Central memory CD8-positive, alpha-beta T cell (primary cell): ENCODE measurements around the gene FGGY.

ENCODE experiments used
- ATAC-seq: fragments of 150-1000 bp; cut with Tn5 transposase; replicated peaks from 2 replicates; pipeline ENCODE4 v1.10.0; 2022; ENCODE audit warnings: mild to moderate bottlenecking, moderate FRiP score, moderate number of reproducible peaks; ENCODE audit not compliant: poor library complexity, severe bottlenecking; ENCODE audit errors: extremely low read depth
- DNase-seq, 2 donors: peaks; one replicate each; pipeline ENCODE4 v3.0.0; 2021; ENCODE audit warnings: low spot score in 2 of 2
- H3K27ac Mint-ChIP-seq: one replicate; pipeline ENCODE4 v1.8.0; 2022; ENCODE audit warnings: low read depth, mild to moderate bottlenecking, moderate library complexity, mixed read lengths
- H3K27me3 Mint-ChIP-seq: one replicate; pipeline ENCODE4 v1.8.0; 2022; ENCODE audit warnings: mixed read lengths
- H3K36me3 Mint-ChIP-seq: one replicate; pipeline ENCODE4 v1.8.0; 2022; ENCODE audit warnings: mild to moderate bottlenecking, moderate library complexity, mixed read lengths; ENCODE audit not compliant: insufficient read depth
- H3K4me1 Mint-ChIP-seq: one replicate; pipeline ENCODE4 v1.8.0; 2022; ENCODE audit warnings: mixed read lengths
- H3K4me3 Mint-ChIP-seq: one replicate; pipeline ENCODE4 v1.8.0; 2022; ENCODE audit warnings: mild to moderate bottlenecking, moderate library complexity, mixed read lengths
- H3K9me3 Mint-ChIP-seq: one replicate; pipeline ENCODE4 v1.8.0; 2022; ENCODE audit warnings: mixed read lengths

The FGGY gene

GRCh38 chr1:59766227-59766855, 469.4 kb downstream of the FGGY start:
- Mint-ChIP-seq H3K27me3 (no peaks in the 10 kb centered on the region), H3K4me3 (no peak overlapping the region), H3K36me3 (no peaks in the 10 kb centered on the region), H3K27ac (no peak overlapping the region), H3K4me1 (no peaks in the 10 kb centered on the region), H3K9me3 (no peaks in the 10 kb centered on the region)
- DNase-seq (no peak), ATAC-seq (no peak)

DNA sequence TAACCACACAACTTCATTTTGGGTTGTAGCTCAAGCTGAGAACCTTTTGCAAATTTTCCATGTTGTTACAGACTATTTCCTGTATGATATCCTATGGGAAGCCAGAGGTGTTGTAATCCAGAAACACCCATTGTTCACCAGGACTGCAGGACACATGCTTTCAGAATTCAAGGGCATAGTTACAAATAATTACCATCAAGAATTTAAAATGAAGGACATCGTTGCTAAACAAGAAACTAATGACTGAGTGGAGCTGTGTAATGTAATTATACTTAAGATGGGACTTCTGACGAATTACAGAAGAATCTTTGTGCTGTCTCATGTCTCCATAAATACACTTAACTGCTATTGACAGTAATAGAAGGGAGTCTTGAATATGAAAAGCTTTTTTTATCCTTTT, 470.2 kb downstream of the FGGY start:
- no peaks in the 10 kb centered on the region for H3K9me3 Mint-ChIP-seq

DNA sequence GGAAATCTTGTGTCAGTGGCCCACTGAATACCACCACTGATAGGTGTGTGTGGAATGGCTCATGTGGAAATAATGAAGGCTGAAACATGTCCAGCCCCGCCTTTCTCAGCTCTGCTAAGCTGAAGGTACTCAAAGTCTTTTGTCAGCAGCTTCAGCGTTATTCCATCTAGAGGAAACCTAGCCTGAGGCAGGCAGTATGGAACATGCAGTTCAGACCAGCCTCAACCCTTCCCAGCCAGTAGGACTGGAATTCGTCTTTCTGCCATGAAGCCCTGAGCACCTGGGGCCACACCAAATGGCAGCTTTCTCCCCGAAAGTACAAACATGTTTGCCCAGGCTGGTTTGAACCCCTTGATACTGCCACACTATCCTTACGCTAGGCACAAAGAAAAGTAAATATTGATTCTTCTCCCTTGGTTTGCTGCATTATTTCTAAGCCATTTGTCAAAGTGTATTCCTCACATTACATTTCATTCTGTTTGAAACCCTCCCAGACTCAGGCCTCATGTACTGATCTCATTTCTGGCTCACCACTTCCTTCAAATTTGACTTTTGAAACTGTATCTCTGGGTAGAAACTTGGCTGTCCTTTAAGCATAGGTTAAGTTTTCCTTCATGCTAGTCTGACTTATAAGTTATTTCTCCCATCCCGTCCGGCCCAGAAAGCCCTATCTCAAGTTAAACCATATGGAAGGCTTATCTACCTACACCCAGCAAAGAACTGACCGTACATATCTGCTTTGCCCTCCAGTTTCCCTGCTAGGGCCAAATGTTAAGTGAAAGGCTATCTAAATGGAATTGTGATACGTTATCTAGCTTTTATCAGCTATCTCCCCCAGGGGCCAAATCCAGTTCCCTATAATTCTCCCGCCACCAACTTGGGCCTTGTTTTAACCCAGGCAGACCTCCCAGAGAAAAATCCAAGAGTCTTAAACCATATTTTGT, 472.2 kb downstream of the FGGY start:
- Mint-ChIP-seq H3K27ac (no peak overlapping the region), H3K4me1 (no peaks in the 10 kb centered on the region), H3K9me3 (no peaks in the 10 kb centered on the region), H3K4me3 (no peak overlapping the region), H3K27me3 (no peaks in the 10 kb centered on the region), H3K36me3 (no peaks in the 10 kb centered on the region)
- ATAC-seq (no peak), DNase-seq (no peak)

More for the DNA sequence above, 470.2 kb downstream of the FGGY start:
- Mint-ChIP-seq H3K27me3 (no peaks in the 10 kb centered on the region), H3K36me3 (no peaks in the 10 kb centered on the region), H3K4me1 (no peaks in the 10 kb centered on the region), H3K4me3 (no peak overlapping the region), H3K27ac (no peak overlapping the region)
- ATAC-seq (no peak), DNase-seq (no peak)

DNA sequence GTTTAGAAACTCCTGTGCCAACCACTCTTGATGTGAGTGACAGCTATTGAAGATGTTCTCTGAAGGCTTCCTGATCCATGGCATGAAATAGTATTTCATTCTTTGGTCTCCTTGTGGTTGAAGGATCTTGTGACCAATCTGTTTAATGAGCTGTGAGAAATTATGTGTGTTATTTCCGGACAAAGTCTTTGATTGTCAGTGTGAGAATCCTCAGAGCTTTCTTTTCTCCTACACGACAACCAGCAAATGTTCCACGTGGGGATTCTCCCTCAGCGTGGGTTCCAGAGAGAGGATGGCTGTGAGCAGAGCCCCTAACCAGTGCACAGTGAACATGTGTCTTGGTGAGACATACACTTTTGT, 472.8 kb downstream of the FGGY start:
- Mint-ChIP-seq H3K27ac (no peak overlapping the region), H3K9me3 (no peaks in the 10 kb centered on the region), H3K36me3 (no peaks in the 10 kb centered on the region), H3K4me1 (no peaks in the 10 kb centered on the region), H3K27me3 (no peaks in the 10 kb centered on the region), H3K4me3 (no peak overlapping the region)
- ATAC-seq = no peak
- DNase-seq = no peak

DNA sequence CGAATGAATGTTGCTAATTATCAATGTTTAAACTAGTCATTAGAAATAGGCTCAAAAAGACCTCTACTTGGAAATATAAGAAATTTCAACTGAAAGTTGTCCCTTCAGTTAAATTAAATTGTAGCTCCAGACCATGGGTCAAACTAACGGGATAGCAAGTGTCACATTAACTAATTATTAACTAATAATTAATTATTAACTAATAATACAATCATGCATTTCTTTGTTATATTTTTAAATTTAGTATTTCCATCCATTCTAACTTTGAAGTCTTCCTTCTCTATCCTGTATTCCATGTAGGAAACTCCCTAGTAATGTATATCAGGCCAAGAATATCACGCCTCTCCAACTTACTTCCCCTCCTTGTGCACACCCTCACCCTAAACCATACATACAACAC, 474.5 kb downstream of the FGGY start:
- Mint-ChIP-seq H3K27ac (no peak overlapping the region), H3K9me3 (no peaks in the 10 kb centered on the region), H3K4me3 (no peak overlapping the region), H3K27me3 (no peaks in the 10 kb centered on the region), H3K4me1 (no peaks in the 10 kb centered on the region), H3K36me3 (no peaks in the 10 kb centered on the region)
- no peak for DNase-seq
- ATAC-seq = no peak

GRCh38 chr1:59775480-59775879, 478.6 kb downstream of the FGGY start:
- Mint-ChIP-seq H3K4me3 (no peak overlapping the region), H3K4me1 (no peaks in the 10 kb centered on the region), H3K27me3 (no peaks in the 10 kb centered on the region), H3K9me3 (no peaks in the 10 kb centered on the region), H3K36me3 (no peaks in the 10 kb centered on the region), H3K27ac (no peak overlapping the region)
- DNase-seq = no peak
- no peak for ATAC-seq

DNA sequence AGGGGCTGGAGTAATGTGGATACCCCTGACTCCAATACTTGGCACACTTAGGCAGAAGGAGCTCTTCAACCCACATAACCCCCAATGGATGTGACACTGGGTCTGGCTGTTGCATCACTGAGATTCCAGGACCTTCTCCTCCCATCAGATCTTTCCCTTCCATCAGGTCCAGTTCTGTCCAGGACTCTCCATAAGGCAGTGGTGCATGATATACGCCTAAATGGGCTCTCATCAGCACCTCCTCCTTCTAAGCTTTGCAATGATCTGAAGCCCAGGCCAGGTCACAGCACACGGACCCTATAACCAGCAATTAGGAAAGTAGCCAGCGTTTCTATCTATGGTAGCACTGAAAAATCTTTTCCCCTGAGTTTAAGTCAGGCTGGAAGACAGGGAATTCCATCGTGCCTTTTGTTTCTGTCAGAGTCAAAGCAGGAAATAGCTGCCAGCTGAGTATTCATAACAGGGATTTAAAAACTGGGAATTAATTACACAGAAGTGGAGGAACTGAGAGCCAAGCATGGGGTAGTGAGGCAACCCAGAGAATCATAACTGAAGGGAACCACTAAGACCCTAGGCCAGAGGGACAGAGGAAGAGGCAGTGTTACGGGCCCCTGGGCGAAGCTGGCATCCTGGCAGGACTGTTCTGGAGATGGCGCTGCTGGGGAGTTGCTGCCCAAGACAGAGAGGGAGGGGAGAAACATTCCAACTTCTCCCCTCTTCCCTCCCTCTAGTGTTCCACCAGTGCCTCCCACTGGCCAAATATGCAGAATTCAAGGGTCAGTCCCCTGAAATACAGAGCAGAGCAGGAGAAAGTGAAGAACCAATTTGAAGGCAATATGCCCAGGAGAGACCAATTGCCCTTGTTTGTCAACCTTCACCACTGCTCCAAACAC, 480.3 kb downstream of the FGGY start:
- H3K9me3 Mint-ChIP-seq = no peaks in the 10 kb centered on the region
- DNase-seq = no peak
- no peak overlapping the region for H3K27ac Mint-ChIP-seq
- H3K4me1 Mint-ChIP-seq = no peaks in the 10 kb centered on the region
- no peak overlapping the region for H3K4me3 Mint-ChIP-seq
- ATAC-seq = no peak
- H3K27me3 Mint-ChIP-seq = no peaks in the 10 kb centered on the region
- no peaks in the 10 kb centered on the region for H3K36me3 Mint-ChIP-seq

DNA sequence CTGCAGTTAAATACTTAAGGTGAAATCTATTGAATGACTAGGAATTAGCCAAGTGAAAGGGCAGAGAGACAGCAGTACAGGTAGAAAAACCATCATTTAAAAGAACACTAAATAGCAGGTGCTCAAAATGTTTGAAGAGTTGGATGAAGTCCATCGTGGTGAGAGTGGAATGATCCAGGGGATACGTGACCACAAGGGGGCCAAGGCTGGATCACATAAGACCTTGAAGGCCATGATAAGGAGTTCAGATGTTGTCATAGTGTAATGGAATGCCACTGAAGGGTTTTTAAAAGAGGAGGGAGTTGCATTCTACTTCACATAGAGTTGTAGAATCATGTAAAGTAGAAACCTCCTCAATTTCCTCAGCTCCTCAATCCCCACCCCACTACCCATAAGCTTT, 483.1 kb downstream of the FGGY start:
- Mint-ChIP-seq H3K4me3 (no peak overlapping the region), H3K4me1 (no peaks in the 10 kb centered on the region), H3K27ac (no peak overlapping the region), H3K36me3 (no peaks in the 10 kb centered on the region), H3K9me3 (no peaks in the 10 kb centered on the region), H3K27me3 (no peaks in the 10 kb centered on the region)
- DNase-seq = no peak
- ATAC-seq = no peak

DNA sequence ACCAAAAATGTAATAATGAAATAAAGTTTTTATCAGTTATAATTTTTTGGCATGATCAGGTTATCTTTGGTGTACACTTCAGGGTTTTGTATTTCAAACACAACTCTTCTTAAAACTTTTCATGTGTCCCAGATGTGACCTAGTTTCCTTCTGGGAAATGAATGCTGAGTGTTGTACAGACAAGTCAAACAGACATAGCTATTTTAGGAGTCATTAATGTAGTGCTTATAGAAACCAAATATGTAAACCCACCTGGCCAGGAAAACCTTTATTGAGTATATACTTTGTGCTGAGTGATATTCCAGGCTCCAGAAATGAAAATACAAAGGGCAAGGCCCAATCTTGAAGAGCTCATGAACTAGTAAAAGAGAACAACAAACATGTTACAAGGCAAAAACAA, 491.9 kb downstream of the FGGY start:
- Mint-ChIP-seq H3K4me1 (no peaks in the 10 kb centered on the region), H3K9me3 (no peaks in the 10 kb centered on the region), H3K27me3 (peaks cover 40% of the 10 kb centered on the region), H3K27ac (no peak overlapping the region), H3K36me3 (peaks cover 2% of the 10 kb centered on the region), H3K4me3 (no peak overlapping the region)
- ATAC-seq (no peak), DNase-seq (no peak)

DNA sequence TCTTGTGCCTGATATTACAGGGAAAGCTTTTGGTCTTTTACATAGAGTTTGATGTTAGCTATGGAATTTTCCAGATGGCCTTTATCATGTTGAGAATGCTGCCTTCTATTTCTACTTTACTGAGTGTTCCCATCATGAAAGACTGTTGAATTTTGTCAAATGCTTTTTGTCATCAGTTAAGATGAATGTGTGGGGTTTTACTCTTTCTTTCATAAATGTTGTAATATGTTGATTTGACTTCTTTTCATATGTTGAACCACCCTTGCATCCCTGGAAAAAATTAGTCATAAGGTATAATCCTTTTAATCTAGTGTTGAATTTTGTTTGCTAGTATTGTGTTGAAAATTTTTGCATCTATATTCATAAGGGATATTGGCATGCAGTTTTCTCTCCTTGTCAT, 501.7 kb downstream of the FGGY start:
- Mint-ChIP-seq H3K27ac (no peak overlapping the region), H3K36me3 (no peaks in the 10 kb centered on the region), H3K27me3 (peaks cover 37% of the 10 kb centered on the region), H3K9me3 (no peaks in the 10 kb centered on the region), H3K4me1 (no peaks in the 10 kb centered on the region), H3K4me3 (no peak overlapping the region)
- no peak for ATAC-seq
- DNase-seq = no peak

- Mint-ChIP-seq H3K4me1 (no peaks in the 10 kb centered on the region), H3K27ac (no peak overlapping the region), H3K4me3 (no peak overlapping the region), H3K9me3 (no peaks in the 10 kb centered on the region), H3K27me3 (peaks cover 38% of the 10 kb centered on the region), H3K36me3 (no peaks in the 10 kb centered on the region)
- DNase-seq (no peak), ATAC-seq (no peak)
These were observed 506.7 kb downstream of the FGGY start for GRCh38 chr1:59803458-59804038.

DNA sequence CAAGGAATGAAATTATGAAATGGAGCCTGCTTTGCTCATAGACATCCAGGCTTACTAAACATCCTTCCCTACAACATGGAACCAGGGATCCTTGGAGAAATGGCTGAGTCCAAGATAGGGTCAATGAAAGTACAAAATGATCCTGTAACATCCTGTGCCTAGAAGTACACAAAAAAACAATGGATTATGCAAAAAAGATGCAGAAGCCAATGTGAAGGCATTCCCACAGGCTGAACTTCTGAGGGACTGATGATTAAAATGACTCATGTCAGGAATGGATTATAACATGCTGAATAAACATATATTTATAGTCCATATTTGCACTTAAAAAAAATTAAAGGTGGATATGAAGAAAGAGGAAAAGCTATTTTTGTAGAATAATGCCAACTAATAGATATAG, 507.4 kb downstream of the FGGY start:
- Mint-ChIP-seq H3K27me3 (peaks cover 45% of the 10 kb centered on the region), H3K9me3 (no peaks in the 10 kb centered on the region), H3K27ac (no peak overlapping the region), H3K4me1 (no peaks in the 10 kb centered on the region), H3K36me3 (no peaks in the 10 kb centered on the region), H3K4me3 (no peak overlapping the region)
- ATAC-seq = no peak
- no peak for DNase-seq
